ENCODE results near the gene CHAF1B. TPM values are rescaled to one million over a fixed set of nuclear protein-coding genes. Genes with fewer than 3 reads are reported as not detected.

CHAF1B gene
- 4.2 and 6.3 TPM in 2 replicates for total RNA-seq

DNA sequence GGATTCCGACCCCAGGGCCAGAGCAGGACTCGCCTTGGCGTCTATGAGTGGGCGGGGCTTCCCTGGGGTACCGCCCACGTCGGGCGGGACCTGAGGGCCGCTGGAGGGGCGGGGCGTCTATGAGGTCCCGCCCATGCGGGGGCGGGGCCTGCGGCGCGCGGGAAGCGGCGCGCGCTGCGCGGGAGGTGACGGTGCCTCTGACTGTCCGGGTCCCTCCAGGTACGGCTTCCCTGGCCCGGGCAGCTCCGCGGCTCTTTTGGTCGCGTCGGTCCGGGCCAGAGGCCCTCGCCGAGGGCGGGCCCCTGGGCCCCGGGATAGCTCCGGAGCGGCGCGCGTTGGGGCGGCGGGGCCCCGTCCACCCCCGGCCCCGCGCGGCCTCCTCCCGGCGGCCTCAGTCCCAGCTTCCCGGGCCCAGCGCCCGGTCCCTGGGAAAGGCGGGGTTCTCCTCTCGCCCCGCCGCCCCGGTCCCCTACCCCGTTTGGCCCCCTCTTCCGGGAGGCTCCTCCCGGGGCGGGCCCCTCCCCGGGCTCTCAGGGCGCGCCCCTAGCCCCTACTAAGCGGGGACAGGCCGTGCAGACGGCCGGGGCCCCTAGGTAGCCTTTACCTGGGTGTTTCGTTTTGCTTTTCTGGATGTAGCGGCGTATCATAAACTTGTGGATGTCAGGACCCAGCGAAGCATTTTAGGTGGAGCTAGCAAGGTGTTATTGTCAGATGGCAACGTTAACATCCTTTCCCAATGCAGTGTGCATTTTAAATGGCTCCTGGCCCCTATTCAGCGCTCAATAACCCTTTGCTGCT, at the start of gene CHAF1B:
Gene CHAF1B (plus strand): TSS at position 160 of the 798 bp plus-strand sequence. CDS start 745 bp downstream, outside the sequence.

Small RNA genes lying within 50 kb of the gene (small RNA-seq; reads per million reads assigned to genes)
- gene ATP5MFP1, result not detected

Other genes starting within 250 kb of the CHAF1B start
- gene DOP1B, start 228.6 kb upstream of the CHAF1B start, total RNA-seq, result 11.8 and 12.1 TPM in 2 replicates
- 30.7 and 34.4 TPM in 2 replicates for gene MORC3, start 65.2 kb upstream of the CHAF1B start, total RNA-seq
- 0.29 TPM in 1 of 2 replicates, not detected in the other for gene CLDN14, start 94.7 kb downstream of the CHAF1B start, total RNA-seq